WTC11 (cell line): ENCODE data around the gene SKAP2. TPM values are rescaled to one million over a fixed set of nuclear protein-coding genes. Genes with fewer than 3 reads are reported as not detected.

Experiments used
- ATAC-seq: fragments of 200-7000 bp; cut with Tn5 transposase; 2 replicates; pipeline ENCODE4 v1.10.0; 2021; ENCODE audit warnings: mild to moderate bottlenecking, moderate library complexity
- CTCF ChIA-PET: fragments of 300-600 bp; sonication (Branson Sonifier 250); formaldehyde crosslinking; loops from one replicate; lab custom pipeline; 2021; ENCODE audit warnings: antibody characterized with exemption; lab: Charles Lee
- POLR2A ChIA-PET: fragments of 350-600 bp; sonication (Branson Sonifier 250); formaldehyde crosslinking; loops from one replicate; lab custom pipeline; 2021; ENCODE audit warnings: antibody characterized with exemption; lab: Charles Lee
- DNase-seq: peaks from one replicate; pipeline ENCODE4 v3.0.0; 2021; ENCODE audit warnings: low spot score
- H3K27ac Mint-ChIP-seq: 2 replicates; pipeline ENCODE4 v1.8.0; 2021; ENCODE audit warnings: mixed read lengths
- H3K27me3 Mint-ChIP-seq: 2 replicates; pipeline ENCODE4 v1.8.0; 2021; ENCODE audit warnings: low read depth, mild to moderate bottlenecking, moderate library complexity, mixed read lengths
- H3K36me3 Mint-ChIP-seq: 2 replicates; pipeline ENCODE4 v1.8.0; 2021; ENCODE audit warnings: mixed read lengths
- H3K4me1 Mint-ChIP-seq: 2 replicates; pipeline ENCODE4 v1.8.0; 2022; ENCODE audit warnings: mixed read lengths
- H3K4me3 Mint-ChIP-seq: 2 replicates; pipeline ENCODE4 v1.8.0; 2021; ENCODE audit warnings: mild to moderate bottlenecking, moderate library complexity, mixed read lengths
- H3K9me3 Mint-ChIP-seq: 2 replicates; pipeline ENCODE4 v1.8.0; 2021; ENCODE audit warnings: mixed read lengths
- AFF4 ChIP-seq: sonication (generic); formaldehyde crosslinking; IDR thresholded peaks from 2 replicates; pipeline ENCODE4 v1.8.1; 2023; ENCODE audit warnings: mild to moderate bottlenecking, missing genetic modification reagents, borderline replicate concordance
- FOXP1 ChIP-seq: sonication (generic); formaldehyde crosslinking; IDR thresholded peaks from 2 replicates; pipeline ENCODE4 v1.8.0; 2022; ENCODE audit warnings: missing genetic modification reagents, mild to moderate bottlenecking, moderate library complexity, borderline replicate concordance
- PRRX2 ChIP-seq: fragments of 250-450 bp; sonication (Bioruptor Pico); IDR thresholded peaks from 2 replicates; pipeline ENCODE4 v1.8.0; 2021; ENCODE audit warnings: mild to moderate bottlenecking
- SMAD4 ChIP-seq: sonication (generic); formaldehyde crosslinking; IDR thresholded peaks from 2 replicates; pipeline ENCODE4 v1.8.0; 2022; ENCODE audit warnings: mild to moderate bottlenecking, missing genetic modification reagents
- SOX15 ChIP-seq: fragments of 250-450 bp; sonication (Bioruptor Pico); IDR thresholded peaks from 2 replicates; pipeline ENCODE4 v1.9.0; 2021; ENCODE audit warnings: mild to moderate bottlenecking
- STAT6 ChIP-seq: sonication (generic); formaldehyde crosslinking; conservative IDR thresholded peaks from 2 replicates; pipeline ENCODE4 v1.8.1; 2023; ENCODE audit warnings: mild to moderate bottlenecking, low read depth, missing genetic modification reagents, moderate library complexity
- ZNF121 ChIP-seq: sonication (generic); formaldehyde crosslinking; IDR thresholded peaks from 2 replicates; pipeline ENCODE4 v1.8.0; 2023; ENCODE audit warnings: missing genetic modification reagents
- ZNF263 ChIP-seq: sonication (generic); formaldehyde crosslinking; IDR thresholded peaks from 2 replicates; pipeline ENCODE4 v1.8.1; 2022; ENCODE audit warnings: low read depth, mild to moderate bottlenecking, moderate library complexity, missing genetic modification reagents
- total RNA-seq: library from RNA; stranded (reverse); gene quantifications from 3 replicates; pipeline ENCODE4 v1.2.3, GENCODE V29; 2021
- TF ChIP-seq, protein P1 (sequence below): sonication (generic); formaldehyde crosslinking; IDR thresholded peaks from 2 replicates; pipeline ENCODE4 v1.8.1; 2023; ENCODE audit warnings: mild to moderate bottlenecking, missing genetic modification reagents

The SKAP2 gene
- total RNA-seq, 1 experiment from 2014 or later = 2.5 TPM

GRCh38 chr7:26709210-26709990 is 155.0 kb downstream of the SKAP2 start:
- no peak for TF ChIP-seq SMAD4 (CRISPR knock-in tag)
- no peak for TF ChIP-seq PRRX2 (CRISPR knock-in tag)
- no peak for TF ChIP-seq ZNF263 (CRISPR knock-in tag)
- no peak for TF ChIP-seq SOX15 (CRISPR knock-in tag)
- TF ChIP-seq FOXP1 (CRISPR knock-in tag) = no peak
- TF ChIP-seq STAT6 (CRISPR knock-in tag) = no peak
- TF ChIP-seq, protein P1, sequence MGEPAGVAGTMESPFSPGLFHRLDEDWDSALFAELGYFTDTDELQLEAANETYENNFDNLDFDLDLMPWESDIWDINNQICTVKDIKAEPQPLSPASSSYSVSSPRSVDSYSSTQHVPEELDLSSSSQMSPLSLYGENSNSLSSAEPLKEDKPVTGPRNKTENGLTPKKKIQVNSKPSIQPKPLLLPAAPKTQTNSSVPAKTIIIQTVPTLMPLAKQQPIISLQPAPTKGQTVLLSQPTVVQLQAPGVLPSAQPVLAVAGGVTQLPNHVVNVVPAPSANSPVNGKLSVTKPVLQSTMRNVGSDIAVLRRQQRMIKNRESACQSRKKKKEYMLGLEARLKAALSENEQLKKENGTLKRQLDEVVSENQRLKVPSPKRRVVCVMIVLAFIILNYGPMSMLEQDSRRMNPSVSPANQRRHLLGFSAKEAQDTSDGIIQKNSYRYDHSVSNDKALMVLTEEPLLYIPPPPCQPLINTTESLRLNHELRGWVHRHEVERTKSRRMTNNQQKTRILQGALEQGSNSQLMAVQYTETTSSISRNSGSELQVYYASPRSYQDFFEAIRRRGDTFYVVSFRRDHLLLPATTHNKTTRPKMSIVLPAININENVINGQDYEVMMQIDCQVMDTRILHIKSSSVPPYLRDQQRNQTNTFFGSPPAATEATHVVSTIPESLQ (CRISPR knock-in tag) = no peak
- DNase-seq (no peak), ATAC-seq (no peak)
- ChIA-PET CTCF (interaction anchor here (0.5 kb wide), 1 partner anchor 691 kb away, joined by 3 read pairs; no protein-coding TSS in a partner anchor), POLR2A (no interaction called here)
- no peaks in the 10 kb centered on the region for H3K36me3 Mint-ChIP-seq
- no peaks in the 10 kb centered on the region for H3K4me1 Mint-ChIP-seq
- no peak overlapping the region for H3K4me3 Mint-ChIP-seq
- no peak overlapping the region for H3K27ac Mint-ChIP-seq
- no peaks in the 10 kb centered on the region for H3K27me3 Mint-ChIP-seq
- no peaks in the 10 kb centered on the region for H3K9me3 Mint-ChIP-seq

DNA sequence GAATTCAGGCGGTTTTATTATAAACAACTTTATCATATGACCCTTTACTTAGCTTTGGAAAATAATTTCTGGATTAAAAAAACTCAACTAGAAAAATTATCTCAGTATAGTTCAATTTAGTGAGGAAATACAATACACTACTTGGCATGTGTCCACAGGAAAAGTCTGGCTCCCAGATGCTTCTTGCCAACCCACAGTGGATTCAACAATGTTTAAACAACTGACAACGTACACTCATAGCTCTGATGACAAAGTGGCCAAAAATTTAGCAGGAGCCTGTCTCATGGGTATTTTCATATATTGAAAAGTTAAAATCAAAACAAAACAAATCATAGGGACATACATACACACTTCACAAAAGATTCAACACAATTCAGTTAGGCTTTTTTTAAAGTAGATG is 158.8 kb downstream of the SKAP2 start:
- POLR2A ChIA-PET = no interaction called here
- H3K9me3 Mint-ChIP-seq = no peaks in the 10 kb centered on the region
- ATAC-seq = no peak

More for the DNA sequence above, 158.8 kb downstream of the SKAP2 start:
- Mint-ChIP-seq H3K4me1 (no peaks in the 10 kb centered on the region), H3K27ac (no peak overlapping the region), H3K36me3 (no peaks in the 10 kb centered on the region), H3K27me3 (no peaks in the 10 kb centered on the region), H3K4me3 (no peak overlapping the region)
- TF ChIP-seq AFF4 (CRISPR knock-in tag) (no peak), ZNF121 (no peak)
- DNase-seq = no peak
- CTCF ChIA-PET = no interaction called here
